ENCODE data around the gene PDE8A.
"Not testable (repeated sequence)": the region's sequence is repeated elsewhere in the genome, so short reads cannot be mapped to it uniquely, and the experiment has no call there.

Gene PDE8A

DNA sequence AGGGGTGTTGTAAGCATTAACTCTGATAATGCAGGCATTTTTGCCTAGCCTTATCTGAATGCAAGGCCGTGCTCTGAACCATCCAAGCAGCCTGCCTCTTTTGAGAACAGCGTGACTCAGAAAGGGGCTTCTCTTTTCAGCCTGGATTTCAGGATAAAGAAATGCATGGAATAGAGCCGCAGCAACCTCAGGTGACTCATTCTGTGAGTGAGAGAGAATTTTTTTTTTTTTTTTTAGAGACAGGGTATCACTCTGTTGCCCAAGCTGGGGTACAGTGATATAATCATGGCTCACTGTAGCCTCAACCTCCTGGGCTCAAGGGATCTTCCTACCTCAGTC lies 20.6 kb upstream of the PDE8A start:
- DNase-seq: no peak

DNA sequence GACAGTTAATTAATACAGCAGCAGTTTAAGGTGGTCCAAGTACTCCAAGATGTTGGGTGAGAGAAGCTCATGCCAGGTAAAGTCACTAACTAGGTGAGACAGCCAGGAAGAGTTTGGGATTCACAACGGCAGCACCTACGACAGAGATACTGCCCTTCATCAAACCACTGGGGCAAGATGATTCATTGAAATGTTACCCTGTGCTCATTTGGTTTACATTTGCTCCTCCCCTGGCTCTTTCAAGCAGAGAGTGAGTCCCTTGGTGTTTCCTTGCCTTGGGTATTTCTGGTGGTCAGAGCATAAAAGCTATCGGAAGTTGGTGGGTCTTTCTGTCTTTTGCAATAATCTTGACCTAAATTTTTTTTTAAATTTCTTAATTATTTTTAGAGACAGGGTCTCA lies 19.9 kb upstream of the PDE8A start:
- DNase-seq: no peak

DNA sequence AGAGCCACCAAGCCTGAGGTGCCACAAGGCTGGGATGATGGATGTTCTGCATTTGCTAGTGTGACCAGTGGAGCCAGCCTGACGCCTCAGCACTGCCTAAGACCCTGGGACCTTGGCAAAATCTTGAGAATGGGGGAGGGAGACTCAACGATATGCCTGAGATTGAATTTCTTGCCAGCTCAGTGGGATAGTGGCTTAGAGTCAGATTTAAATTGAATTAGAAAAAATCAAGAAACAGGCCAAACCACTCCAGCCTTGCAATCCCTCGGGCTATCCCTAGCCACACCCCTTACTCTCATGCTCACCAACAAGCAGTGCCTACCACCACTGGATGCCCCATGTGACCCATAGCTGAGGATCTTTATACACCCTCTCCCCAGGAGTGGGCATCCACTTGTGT lies 18.7 kb upstream of the PDE8A start:
- no peak for DNase-seq

DNA sequence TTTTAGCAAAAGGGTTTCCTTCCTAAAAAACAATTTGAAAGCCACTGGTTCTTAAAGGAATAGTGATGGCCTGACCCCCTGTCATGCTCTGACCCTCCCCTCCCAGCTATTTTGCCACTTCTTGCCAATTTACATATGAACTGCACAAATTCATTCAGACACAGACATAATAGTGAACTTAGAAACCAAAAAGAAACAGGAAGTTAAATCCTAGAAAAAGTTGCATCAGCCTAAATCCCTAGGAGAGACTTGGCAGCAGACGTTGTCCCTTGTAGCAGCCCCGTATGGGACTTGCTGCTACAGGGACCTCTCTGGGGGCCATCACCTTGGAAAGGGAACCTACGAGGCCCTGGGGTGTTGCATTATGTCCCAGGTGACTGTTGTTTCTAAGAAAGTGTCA lies 14.3 kb upstream of the PDE8A start:
- DNase-seq: no peak

DNA sequence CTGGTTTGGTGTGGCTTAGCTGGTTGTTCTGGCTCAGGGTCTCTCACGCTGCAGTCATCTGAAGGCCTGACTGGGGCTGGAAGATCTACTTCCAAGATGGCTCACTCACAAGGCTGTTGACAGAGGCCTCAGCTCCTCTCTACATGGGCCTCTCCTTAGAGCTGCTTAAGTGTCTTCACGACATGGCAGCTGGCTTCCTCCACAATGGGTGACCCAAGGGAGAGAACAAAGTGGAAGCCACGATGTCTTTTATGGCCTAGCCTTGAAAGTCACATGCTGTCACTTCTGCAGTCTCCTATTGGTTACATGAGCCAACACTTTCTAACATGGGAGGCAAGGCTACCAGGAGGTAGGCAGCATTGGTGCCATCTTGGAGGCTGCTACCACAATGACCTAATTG lies 13.4 kb upstream of the PDE8A start:
- DNase-seq: no peak

DNA sequence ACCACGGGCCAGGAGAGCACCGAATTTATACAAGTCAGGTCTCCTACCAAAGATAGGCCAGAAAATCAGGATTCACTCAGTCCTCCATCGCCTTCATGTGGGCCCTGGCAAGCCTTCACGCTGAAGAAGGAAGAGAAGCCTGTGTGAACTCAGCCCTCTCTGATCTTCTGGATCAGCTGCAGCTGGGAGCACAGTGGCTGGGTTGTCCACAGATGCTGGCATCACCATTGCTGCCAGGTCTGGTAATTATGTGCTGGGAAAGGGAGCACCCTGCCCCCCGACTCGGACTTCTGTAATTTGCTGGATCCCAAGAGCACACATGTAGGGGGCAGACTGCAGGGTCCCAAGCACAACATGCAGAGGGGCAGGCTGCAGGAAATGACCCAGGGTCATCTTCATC lies 12.4 kb upstream of the PDE8A start:
- DNase-seq: no peak

DNA sequence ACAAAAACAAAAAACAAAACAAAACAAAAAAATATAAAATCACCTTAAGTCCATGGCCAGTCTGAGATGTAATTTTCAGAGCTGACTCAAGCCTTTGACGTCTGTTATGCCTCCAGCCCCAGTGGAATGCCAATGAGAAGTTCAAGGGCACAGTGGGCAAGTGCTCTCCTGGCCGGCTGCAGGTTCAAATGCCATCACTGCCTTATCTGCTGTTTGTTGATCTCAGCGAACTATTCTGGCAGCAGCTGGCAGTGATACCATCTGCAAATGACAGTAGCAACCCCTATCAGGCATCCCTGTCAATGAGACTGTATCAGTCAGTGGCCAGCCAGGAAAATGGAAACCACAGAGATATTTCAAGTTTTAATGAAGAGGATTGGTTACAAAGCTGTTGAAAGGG lies 10.8 kb upstream of the PDE8A start:
- no peak for DNase-seq

DNA sequence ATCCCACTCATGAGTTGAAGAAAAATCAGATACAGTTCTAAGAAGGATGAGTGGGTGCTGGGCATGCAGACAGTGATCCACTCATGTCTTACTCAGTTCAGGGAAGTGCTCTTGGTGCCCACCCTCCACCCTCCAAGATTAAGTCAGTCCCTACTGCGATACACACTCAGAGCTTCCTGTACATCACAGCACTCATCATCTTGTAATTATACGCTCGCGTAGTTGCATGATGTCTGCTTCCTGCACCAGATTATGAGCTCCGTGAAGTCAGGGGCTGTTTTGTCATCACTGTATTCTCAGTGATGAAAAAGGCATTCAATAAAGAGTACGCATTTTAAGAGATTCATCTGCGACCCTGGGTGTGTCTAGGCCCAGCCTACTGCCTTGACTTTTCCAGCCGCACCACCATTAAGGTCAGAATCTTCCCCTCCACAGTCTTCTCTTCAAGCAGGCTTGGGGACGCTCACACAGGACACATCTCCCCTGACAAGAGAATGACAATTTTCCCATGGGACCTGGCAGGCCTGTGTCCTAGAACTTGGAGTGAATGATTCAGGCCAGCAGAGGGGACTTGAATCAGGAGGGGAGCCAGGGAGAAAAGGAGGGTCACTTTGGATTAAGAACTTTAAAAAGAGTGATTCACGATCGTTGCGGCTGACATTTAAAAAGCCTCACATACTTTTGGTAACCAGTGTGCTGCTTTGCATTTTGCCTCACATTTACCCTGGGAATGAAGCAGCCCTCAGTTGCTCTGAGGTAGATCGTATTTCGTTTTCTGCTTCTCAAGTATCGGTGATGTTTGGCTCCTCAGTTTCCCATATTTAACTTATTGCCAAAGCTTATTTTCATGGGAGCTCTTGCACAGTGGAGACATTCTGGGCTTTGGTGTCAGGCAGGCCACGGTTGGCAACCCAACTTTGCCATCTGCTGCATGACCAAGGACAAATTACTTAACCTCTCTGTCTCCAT lies 7.9 kb upstream of the PDE8A start:
- no peak for DNase-seq

DNA sequence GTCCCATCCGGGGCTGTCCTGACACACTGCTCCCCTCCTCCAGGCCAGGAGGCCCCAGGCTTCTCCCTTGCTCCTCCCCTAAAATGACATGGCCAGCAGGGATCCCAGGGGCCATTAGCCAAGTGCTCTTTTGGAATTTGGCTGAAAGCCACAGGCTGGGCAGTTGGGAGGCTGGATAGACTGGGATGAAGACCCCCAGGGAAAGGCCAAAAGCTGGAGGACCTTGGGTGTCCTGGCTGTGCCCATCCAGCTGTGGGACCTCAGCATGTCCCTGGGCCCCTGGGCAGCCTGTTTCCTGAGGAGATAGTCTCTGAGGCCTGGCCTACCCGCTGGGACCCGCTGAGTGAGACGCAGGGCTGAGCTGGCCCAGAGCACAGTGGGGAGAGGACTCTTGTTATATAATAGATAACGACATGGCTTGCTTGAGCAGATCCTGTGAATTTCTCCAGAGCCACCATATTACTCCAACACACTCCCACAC lies 5.7 kb upstream of the PDE8A start:
- no peak for DNase-seq

DNA sequence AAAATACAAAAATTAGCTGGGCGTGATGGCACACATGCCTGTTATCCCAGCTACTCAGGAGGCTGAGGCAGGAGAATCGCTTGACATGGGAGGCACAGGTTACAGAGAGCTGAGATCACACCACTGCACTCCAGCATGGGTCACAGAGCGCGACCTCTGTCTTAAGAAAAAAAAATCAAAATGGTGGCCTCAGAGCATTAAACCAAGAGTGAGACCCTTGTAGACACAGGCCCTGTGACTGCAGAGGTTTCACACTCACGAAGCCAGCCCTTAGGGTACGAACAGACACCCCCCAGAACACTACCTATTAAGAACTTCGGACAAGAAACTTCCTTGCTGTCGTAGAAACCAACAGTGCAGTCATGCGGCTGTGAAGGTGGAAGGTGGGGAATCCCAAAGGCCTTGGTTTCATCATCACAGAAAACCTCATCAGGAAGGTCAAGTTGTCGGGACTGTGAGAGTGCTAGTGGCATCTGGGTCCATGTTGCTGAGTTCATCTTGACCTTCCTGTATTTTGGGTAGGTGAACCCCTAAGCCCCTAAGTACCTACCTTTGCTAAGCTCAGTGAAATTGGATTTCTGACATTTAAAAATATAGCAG lies 4.8 kb upstream of the PDE8A start:
- DNase-seq: no peak

DNA sequence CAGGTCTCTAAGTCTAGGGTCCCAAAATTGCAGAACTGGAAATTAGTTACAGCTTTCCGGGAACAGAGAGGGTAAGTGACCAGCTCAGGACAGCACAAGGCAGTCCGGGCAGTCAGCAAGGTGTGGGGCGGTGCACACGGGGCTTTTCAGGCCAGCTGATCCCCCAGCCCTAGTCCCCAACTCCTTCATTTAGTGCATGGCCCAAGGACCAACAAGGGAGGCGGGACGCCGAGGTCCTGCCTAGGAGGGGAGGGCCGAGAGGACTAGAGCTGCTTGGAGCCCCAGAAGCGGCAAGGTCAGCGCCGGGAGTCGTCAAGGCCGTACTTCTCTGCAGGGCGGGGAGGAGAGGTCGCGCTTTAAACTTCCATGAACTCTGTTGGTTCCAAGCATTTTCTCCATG lies 2.0 kb upstream of the PDE8A start:
- no peak for DNase-seq

DNA sequence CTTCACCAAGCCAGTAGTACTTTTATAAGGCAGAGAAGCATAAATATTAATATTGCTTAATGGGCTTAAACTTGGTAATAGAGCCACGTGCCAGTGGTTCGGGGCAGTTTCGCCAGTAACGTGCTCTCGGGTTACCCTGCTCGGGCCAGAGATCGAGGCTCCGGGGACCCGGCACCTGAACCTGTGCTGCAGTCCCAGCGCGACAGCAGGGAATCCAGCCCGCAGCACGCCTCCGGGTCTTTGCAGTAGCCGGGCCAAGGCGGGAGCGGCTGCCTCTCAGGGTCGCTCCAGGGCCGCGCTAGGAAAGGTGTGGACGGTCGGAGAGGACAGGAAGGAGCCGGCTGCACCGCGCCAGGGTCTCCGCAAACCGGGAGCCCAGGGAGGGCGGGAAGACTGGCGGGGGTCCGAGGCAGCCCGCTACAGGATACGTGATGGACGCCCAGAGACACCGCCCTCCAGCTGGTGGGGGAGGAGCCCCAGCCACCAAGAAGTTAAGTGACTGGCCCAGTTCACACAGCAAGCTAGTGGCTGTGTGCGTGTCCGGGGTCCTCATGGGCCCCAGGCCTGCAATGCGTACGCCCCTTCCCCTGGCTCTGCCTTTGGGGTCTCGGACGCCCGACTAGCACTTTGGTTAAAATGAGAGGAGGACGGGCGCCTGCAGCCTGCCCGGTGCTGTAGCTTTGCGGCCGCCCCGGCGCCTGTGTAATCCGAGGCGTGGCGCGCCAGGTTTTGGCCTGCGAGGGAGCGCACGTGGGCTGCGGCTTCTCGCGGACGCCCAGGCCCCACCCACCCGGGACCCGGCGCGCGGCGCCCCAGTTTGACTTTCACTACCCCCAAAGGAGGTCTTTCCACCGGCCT lies 1.2 kb upstream of the PDE8A start:
- peak; percentile 87 for DNase-seq

DNA sequence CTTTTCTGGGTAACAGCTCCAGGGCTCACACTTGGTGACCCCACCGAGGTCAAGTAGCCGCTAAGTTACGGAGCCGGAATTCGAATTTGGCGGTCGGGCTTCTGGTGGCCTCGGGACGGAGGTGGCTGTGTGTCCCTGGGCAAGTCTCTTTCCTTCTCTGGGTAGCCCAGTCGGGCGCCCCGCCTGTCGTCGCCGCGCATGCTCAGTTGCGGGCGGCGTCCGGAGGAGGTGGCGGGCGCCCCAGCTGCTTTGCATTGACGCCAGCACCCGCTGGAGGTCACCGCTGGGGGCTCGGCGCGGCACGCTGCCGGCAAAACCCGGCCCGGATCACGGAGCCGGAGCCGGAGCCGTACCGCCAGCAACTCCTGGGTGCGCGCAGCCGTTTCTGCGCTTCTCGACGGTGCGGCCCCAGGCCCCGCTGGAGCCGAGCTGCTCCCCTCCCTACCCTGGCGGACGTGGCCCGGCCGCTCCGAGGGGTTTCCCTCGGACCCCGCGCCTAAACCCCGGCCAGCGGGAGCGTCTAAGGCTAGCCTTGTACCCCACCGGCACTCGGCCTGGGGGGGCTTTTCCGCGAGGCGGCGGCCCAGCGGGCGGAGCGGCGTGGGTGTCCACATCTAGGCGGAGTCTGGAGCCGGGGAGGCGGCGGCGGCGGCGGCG lies 474 bp upstream of the PDE8A start:
- DNase-seq: peak; percentile 97

DNA sequence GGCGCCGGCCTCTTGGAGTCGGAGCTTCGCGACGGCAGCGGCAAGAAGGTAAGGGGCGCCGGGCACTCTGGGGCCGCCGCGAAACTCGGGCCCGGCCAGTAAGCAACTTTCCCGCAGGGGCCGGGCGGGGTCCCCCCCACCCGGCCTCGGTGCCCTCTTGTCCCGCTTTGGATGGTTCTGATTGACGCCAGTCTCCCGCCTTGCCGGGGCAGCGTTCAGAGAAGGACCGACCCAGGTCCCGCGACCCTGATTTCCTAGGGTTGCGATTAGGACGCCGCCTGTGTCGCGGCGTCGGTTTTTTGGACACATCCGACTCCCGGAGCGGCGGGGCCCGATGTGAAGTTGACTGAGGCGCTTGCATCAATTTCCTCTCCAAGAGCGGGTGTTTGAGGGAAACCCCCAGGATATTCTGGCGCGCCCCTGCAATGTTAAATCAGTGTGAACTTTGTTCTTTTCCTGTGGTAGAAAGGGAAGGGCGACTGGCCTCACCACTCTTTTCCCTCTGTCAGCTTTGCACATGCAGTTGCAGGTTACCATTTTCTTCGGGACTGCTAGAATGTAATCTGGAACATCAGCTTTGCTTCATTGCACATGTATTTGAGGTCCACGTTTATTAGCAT lies 755 bp downstream of the PDE8A start:
- peak; percentile 41 for DNase-seq

DNA sequence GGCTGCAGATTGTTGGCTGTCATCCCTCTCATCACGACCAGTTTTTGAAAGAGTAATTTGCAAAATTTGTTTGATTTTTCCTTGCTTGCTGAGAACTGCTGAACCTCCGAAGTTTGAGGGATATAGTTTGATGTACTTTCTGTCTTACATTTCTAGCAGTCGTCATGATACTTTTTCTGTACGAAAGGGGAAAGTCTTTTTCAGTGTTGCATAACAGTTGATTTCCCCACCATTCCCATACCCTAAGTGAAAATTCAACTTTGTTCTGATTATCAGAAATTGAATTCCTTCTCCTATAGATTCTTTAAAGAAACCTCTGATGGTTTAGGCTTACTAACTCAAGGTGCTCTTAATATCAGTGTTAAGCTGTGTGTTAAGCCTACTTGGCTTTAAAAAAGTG lies 1.6 kb downstream of the PDE8A start:
- no peak for DNase-seq

DNA sequence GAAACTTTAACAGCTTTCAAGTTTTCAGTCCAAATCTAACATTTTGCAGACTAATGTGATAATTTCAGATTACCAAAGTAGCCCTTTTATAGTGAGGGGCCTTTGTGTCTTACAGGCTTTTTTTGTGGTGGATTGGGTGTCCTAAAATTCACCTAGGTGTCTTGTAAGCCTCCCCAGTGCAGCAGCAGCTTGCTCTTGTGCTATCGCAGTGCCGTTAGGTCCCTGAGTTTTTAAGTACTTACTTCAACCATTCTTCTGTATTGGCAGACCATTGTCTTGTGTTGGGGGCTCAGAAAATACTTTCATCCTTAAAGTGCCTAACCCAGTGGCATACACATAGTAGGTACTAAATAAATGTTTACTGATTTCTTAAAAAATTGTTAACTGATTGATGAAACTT lies 2.1 kb downstream of the PDE8A start:
- DNase-seq: no peak

DNA sequence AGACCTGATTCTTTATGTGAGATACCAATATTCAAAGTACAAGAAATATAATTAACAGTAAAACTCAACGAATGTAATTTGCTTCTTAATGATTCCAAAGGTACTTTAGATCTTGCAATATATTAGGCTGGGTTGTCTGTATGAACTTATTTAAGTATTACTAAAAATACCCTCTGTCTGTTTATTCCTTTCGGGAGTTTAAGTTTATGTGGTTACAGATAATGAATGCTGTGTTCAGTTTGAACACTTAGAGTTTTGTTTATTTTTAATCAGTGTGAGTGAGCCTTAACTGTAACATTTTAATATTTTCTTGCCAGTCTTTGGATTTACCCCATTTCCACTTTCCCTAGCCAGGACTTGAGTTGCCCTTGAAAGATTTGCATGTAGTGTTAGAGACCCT lies 3.5 kb downstream of the PDE8A start:
- no peak for DNase-seq

DNA sequence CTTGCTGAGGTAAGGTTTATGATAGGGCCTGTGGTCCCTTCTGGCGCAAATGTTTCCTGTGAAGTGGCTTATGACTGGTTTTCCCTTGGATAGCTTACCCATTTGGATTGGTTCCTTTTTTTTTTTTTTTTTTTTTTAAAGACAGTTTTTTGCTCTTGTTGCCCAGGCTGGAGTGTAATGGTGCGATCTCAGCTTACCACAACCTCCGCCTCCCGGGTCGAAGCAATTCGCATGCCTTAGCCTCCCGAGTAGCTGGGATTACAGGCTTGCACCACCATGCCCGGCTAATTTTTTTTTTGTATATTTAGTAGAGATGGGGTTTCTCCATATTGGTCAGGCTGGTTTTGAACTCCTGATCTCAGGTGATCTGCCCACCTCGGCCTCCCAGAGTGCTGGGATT lies 5.7 kb downstream of the PDE8A start:
- not testable (repeated sequence) for DNase-seq

DNA sequence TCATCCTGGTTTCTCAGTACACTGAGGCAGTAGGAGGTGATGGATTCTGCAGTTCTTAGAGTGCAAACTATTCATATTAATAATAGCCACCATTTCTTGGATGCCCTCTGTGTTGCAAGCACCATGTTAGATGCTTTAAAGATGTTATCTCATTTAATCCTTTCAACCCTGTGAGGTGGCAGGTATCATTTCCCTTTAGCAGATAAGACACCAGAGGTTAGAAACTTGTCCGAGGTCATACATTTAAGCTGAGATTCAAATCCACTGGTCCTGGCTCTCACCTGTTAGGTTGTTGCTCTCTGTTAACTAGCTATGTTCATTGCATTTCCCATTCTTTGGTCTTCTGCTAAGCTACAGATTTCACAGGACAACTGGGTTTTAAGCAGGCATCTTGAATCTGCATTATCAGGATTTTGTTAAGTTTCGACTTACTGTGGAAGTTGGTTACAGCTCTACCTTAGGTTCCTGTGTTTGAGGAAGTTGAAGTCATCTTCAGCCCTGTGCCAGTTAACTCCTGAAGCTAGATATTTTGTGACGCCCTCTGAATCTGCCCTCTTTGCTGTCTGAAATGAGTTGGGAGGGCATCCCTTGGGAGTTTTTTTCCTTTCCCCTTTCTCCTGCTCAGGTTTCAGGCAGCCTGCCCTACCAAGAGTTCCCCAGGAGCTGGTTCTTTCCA lies 6.4 kb downstream of the PDE8A start:
- DNase-seq: no peak

DNA sequence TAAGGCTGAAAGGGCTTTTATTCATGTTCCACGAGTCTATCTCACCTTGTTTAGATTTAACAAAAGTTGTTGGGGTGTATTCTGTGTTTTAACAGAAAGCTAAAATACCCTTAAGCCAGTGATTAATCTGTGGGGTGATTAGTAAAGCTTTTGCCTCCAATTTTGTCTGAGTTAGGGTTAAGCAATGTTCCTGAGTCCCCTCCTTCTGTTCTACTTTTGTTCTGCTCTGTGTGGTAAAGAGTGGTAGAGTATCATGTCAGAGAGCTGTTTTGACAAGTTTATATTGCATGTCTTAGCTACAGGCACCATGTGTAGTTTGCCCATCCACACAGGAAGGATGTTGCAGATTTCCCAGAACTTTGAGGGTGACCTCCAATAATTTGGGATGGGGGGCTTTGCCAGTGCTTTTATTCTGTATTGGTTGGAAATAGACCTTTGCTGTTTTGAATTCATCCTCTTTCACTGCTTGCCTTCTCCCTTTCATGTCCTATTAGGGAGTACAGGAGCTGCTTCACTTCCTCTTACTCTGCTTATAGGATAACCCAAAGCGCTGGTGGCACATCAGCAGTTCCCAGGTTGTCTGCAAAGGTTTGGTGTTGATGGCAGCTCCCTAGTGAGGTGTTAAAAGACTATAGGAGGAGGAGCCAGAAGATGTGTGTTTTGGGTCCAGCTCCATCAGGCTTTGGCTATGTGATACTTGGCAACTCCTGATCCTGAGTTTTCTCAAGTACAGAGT lies 7.4 kb downstream of the PDE8A start:
- no peak for DNase-seq

DNA sequence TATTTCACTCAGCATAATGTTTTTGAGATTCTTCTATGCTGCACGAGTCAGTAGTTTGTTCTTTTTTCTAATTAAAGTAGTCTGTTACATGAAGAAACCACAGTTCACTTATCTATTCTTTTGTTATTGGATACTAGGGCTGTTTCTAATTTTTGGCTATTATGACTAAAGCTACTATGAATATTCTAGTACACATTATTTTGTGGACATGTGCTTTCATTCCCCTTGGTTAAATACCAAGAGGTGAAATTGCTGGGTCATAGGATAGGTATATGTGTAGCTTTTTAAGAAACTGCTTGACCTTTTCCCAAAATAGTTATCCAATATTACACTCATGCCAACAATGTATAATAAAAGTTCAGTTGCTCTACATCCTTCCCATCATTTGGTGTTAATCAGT lies 8.9 kb downstream of the PDE8A start:
- DNase-seq: no peak
